GM19438 (cell line): Measurements from ENCODE around the gene GMDS.

ENCODE experiments used
- ATAC-seq: cut with Tn5 transposase; IDR thresholded peaks from one replicate; pipeline ENCODE4 v1.9.1; 2021; ENCODE audit warnings: low read depth; ENCODE audit not compliant: unreplicated experiment

GMDS gene

DNA sequence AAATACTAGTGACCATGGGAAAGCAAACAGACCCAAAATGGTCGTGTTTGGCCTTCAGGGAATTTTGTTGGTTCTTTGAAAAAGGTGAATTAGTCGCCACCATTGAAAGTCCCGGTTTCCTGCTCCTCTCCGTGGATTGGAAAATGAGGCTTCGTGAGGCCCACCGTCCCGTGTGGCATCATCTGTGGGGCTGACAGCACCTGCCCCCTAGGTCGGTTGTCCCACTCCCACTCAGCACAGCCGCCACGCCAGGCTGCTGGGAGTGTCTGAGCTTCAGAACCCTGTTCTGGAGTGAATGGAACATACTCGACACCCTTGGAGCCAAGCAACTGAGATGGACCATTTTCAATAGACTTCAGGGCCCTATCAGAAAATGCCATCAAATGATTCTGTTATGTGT lies 668.7 kb downstream of the GMDS start:
- no peak for ATAC-seq

DNA sequence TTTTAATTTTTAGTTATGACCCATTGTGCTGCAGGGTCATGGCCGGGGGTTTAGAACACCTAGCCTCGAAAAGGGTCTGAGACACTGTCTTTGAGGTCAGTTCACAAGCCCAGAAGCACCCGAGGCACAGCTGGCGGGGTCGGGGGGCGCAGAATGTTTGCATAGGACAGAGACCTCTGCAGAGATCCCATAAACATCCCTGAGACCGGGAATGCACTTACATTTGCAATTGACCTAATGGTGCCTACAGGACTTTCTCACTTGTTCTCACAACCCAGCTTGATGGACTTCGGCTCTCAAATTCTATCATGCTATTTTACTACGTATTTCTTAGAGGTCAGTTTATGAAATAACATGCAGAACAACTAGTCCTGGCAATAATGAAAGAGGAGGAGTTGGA lies 669.2 kb downstream of the GMDS start:
- ATAC-seq, result no peak

DNA sequence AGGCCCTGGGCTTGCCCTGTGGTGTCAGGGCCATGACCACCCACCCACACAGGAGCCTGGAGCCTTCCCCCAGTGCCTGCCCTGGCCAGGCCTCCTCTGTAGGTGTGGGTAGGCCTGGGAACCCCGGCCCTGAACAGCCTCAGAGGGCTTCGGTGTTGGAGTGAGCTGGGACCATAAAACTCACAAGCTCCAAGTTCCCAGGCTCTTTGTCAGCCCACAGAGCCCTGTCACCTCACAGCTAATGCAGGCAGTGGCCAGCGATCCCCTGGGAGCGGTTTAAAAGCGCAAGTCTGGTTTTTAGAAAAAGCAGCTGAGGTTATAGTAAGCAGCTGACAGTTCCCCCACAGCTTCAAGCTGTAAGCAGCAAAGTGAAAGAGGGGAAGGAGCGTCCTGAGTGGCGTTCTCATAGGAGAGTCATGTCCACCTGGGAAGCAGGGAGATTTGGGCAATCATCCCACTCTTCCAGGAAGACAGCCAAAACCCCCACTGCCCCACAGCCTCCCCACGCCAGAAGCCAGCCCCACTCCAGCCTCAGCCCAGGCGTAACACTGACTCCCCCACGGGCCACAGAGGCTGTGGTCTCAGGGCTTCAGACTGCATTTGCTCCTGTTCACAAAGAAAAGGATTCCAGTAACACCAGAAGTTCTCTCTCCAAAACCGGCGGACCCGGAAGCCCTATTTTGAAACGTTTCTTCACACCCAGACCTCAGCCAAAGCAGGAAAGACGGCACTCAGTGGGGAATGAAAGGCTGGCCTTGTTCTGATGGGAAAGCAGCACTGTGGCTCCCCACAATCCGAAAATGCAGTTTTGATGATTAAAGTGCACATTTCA lies 670.0 kb downstream of the GMDS start:
- ATAC-seq, result no peak

DNA sequence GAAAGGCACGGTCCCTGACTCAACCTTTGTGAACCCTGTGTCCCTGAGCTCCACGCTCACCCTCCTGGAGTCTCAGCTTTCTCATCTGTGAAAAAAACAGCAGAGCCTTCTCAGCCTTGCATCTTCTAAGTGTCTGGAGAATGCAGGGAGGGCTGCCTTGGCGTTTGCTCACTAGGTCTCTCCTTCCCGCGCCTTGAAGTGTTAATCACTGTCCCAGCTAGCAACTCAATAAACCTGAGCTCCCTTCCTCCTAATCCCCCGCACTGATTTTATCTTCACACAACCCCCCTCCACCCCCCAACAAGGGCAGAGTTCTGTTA lies 670.6 kb downstream of the GMDS start:
- no peak for ATAC-seq

DNA sequence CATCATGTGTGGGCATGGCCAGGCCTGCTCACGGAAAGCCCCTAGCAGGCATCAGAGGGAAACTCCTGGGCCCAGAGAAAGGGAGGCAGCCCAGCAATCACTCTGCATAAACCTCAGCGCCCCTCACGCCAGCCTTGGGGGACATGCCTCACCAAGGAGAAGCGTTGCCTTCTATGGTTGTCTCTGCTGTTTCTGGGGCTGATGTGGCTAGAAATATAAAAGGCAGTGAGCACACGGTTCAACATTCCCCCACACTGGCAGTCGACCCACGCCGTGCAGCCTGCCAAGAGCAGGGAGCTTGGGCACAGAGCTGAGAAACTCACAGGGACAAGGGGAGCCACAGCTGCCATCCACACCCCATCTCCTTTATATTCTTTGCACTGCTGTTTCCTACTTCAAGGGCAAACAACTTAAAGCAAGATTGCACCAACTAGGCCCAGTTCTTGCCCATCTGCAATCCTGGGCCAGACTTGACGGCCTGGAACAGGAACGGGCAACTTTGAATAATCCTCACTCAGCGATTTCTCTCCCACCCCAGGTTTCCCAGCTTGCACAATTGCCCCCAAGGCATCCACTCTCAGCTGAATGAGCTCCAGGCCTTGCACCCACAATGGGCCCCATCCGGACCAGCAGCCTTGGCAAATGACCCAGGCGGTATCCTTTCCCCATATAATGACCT lies 671.2 kb downstream of the GMDS start:
- no peak for ATAC-seq
